Measurements from ENCODE around the gene NATD1.

DNA sequence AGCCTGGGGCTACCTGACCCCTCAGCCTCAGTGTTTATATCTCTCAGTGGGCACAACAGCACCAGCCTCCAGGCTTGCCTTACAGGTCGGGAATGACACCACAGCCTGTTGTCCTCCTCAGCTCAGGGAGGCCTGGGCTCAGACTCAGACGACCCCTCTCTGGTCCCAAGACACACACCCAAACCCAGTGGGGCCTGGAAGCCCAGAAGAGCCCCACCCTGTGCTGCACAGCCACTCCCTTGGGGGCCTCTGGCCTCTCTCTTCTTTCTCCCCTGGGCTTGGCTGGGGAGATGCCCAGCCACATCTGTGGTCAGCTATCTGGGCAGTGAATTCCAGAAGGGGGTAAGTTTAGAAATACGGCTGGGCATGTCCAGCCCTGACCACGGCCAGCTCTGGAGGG, 2.4 kb downstream of the NATD1 start:
- TF ChIP-seq POLR2A (IDR thresholded peaks at IDR 0.05; ENCODE audit: low read depth) (no peak), POLR2AphosphoS5 (IDR thresholded peaks at IDR 0.05) (no peak)
- TF ChIP-seq, protein P1, sequence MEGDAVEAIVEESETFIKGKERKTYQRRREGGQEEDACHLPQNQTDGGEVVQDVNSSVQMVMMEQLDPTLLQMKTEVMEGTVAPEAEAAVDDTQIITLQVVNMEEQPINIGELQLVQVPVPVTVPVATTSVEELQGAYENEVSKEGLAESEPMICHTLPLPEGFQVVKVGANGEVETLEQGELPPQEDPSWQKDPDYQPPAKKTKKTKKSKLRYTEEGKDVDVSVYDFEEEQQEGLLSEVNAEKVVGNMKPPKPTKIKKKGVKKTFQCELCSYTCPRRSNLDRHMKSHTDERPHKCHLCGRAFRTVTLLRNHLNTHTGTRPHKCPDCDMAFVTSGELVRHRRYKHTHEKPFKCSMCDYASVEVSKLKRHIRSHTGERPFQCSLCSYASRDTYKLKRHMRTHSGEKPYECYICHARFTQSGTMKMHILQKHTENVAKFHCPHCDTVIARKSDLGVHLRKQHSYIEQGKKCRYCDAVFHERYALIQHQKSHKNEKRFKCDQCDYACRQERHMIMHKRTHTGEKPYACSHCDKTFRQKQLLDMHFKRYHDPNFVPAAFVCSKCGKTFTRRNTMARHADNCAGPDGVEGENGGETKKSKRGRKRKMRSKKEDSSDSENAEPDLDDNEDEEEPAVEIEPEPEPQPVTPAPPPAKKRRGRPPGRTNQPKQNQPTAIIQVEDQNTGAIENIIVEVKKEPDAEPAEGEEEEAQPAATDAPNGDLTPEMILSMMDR (IDR thresholded peaks at IDR 0.05) = no peak
